ENCODE data around the gene LYVE1.

GRCh38 chr11:10565493-10565892 is 3.0 kb downstream of the LYVE1 start:
- TF ChIP-seq POLR2A (IDR thresholded peaks at IDR 0.05; ENCODE audit: low read length) (no peak), GATA1 (IDR thresholded peaks at IDR 0.05; ENCODE audit: low read depth, low read length) (no peak)

Data from erythroblast (primary cell).